Subcutaneous adipose tissue (tissue), 4 donors: ENCODE results near the gene XRCC3. TPM values are rescaled to one million over a fixed set of nuclear protein-coding genes. Genes with fewer than 3 reads are reported as not detected.

Experiments used
- total RNA-seq, 4 donors: library from RNA; depleted of rRNA; stranded (reverse); fragments of >200 nt; gene quantifications; one replicate each; pipeline ENCODE4 v1.1.0, GENCODE V29; 2016
- TF ChIP-seq, protein P1 (sequence below): fragments of 450-650 bp; IDR thresholded peaks from one replicate; pipeline ENCODE4 v1.5.1; 2016; ENCODE audit warnings: low read depth, mild to moderate bottlenecking, control low read depth, antibody characterized with exemption, moderate library complexity

XRCC3 gene
- total RNA-seq, 4 donors from 2014 or later = 2.4 to 6.0 (median 4.4) TPM

DNA sequence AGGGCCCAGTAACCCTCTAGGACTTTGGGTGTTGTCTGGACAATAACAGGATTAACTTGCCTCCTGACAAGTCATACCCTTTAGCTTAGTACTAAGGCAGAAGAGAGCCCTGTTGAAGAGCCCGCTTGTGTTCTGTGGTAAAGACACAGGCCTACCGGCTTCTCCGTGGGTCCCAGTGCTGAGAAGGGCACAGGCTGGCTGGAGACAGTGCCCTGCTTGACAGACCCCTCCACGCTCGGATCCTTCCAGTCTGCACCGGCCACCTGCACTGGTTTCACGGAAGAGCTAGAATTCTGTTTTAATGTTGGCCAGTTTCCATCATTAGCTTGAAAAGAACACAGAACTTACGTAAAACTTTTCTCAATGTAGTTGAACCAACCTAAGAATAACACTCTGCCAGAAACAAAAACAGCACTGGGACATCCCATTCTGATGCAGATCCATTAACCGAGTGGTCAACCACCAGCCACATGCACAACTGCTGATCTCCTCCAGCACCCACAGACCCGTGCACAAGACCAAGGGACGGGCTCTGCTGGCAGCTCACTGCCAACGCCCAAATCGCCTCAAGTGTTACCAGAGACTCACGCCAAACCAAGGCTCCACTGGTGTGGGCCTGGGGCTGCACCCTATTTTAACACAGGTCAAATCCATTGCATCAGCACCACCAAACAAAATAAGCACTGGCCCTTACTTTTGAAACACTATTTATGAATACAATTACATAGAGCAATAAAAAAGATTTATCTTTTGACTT, 27.4 kb upstream of the XRCC3 start:
- TF ChIP-seq, protein P1, sequence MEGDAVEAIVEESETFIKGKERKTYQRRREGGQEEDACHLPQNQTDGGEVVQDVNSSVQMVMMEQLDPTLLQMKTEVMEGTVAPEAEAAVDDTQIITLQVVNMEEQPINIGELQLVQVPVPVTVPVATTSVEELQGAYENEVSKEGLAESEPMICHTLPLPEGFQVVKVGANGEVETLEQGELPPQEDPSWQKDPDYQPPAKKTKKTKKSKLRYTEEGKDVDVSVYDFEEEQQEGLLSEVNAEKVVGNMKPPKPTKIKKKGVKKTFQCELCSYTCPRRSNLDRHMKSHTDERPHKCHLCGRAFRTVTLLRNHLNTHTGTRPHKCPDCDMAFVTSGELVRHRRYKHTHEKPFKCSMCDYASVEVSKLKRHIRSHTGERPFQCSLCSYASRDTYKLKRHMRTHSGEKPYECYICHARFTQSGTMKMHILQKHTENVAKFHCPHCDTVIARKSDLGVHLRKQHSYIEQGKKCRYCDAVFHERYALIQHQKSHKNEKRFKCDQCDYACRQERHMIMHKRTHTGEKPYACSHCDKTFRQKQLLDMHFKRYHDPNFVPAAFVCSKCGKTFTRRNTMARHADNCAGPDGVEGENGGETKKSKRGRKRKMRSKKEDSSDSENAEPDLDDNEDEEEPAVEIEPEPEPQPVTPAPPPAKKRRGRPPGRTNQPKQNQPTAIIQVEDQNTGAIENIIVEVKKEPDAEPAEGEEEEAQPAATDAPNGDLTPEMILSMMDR = no peak

DNA sequence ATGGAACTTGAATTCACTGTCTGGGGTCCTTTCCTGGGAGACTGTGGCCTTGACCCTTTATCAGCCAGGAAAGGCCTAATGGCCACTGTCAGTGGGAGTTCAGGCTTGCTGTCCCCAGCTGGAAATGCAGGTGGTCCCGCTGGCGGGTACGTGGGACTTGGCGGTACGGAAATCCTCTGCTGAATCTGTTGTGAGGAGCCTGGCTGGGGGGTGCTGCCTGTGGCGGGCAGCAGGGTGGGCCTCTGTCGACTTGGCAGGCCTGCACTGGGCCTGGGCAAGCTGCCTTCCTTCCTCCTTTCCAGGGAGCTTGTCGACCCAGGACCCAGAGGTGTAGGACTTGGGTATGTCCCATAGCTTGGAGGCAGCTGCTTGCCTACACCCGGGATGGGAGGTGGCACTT, 26.6 kb upstream of the XRCC3 start:
- TF ChIP-seq, protein P1 = no peak

DNA sequence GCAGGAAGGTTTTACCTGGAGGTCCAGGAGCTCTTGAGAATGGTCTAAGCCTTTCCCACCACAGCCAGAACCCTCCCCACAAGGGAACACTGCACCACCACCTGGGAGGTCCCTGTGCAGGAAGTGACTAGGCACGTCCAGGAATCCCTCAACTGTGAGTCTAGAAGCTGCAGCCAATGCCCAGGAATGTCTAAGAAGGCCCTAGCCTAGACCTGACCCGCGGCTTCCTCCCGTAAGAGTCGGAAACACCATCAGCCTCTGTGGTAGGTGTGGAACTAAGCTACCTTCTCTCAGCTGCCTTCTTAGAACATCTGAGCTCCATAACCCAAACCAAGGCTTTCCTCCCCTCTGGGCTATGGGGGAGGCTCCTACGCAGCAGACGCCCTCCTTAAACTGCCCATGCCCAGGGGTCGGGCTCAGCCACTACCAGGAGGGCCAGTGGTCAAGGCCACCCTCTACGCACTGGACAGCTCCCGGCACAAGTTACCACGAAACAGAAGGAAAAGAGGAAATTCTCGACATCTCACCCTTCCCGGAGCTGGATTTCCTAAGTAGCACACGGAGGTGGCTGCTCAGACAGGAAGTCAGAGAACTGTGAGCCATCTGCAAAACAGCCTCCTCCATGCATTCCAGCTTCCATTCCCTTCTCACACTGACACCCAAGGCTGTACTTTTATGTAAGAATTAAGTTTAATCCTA, 25.9 kb upstream of the XRCC3 start:
- TF ChIP-seq, protein P1 = no peak

DNA sequence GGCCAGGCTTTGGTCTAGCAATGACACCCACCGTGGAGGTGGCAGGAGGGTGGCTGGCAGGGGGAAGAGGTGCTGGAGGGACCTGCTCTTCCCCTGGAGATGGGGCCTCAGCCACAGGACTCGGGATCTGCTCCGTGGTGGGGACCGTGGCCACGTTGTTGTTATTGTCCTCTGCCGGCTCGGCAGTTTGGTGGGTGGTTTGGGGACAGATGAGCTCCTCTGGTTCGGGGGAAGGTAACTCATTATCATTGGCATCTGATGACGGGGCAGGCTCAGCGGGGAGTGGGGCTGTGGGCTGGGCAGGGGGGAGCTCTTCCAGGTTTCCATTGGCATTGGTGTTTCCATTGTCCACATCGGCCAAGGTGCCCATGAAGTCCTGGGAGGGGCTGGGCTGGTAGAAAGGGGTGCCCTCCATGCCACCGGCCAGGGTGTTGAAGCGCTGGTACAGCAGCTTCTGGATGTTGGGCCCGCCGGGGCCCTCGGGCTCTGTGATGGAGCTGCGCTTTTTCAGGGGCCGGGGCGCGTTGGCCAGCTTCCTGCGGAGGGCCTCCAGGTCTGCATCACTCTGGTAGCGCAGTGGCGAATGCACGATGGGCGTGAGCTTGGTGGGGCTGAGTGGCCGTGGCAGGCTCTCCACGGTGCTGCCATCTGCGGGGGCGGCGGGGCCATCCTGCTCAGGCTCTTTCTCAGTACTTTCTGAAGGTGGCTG, 24.7 kb upstream of the XRCC3 start:
- TF ChIP-seq, protein P1 = no peak

DNA sequence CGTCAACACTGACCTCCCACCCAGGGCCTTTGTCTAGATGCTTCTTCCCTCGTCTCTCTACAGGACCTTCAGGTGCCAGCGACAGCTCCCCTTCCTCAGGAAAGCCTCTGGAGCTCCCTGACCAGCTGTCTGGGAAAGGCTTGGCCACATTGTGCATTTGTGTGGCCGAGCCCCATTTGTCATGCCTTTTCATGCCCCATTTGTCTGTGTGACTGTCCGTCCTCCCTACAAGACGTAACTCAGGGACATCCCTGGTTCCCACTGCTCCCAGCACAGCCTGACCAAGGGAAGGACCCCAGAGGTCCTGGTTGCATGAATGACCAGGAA, 24.2 kb upstream of the XRCC3 start:
- TF ChIP-seq, protein P1 = no peak

DNA sequence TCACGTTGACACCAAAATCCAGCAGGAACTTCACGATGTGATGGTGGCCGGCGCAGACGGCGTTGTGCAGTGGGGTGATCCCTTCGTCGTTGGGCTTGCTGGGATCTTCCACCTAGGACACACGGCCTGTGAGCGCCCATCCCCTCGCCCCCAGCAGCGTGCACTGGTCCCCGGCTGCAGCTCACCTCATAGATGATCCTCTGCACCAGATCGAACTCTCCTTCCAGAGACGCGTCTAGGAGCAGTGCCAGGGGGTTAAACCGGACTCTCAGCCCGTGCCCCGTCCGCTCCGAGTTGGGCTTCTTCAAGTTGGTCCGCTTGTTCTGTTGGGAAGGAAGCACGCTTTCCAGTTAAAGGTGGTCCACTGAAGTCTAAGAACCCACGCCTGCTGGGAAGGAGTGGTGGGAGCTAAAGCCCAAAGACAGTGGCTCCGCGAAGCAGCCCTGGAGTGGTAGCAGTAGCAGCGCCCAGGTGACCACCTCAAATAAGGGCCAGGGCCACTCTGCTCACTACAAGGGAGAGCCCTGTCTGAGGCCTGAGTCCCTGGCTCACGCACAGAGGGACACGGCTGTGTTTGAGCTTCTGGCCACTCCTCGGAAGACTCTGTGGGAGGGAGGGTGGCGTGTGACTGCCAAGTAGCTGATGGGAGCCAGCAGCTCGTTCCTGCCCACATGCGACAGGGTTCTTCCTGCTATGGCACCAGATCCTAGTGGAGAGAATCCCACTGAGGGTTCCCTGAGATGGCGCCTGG, 23.6 kb upstream of the XRCC3 start:
- TF ChIP-seq, protein P1 = no peak
